ENCODE results near the gene CFTR. TPM values are rescaled to one million over a fixed set of nuclear protein-coding genes. Genes with fewer than 3 reads are reported as not detected.
A peak's percentile ranks its signal among the peaks of the same experiment; 100 is the strongest.

Gene CFTR
- total RNA-seq, 4 donors from 2014 or later, result not detected

- 73% methylated on average over 5 of the region's 5 CpGs for WGBS
- Histone ChIP-seq H3K27me3 (no peaks in the 10 kb centered on the region), H3K9me3 (no peaks in the 10 kb centered on the region), H3K4me1 (peaks cover 0 to 6% (median 0%) of the 10 kb centered on the region in 4 donors), H3K36me3 (no peaks in the 10 kb centered on the region), H3K4me3 (no peak overlapping the region), H3K27ac (replicated peaks in 1 of 4) (no peak overlapping the region)
- TF ChIP-seq POLR2A (IDR thresholded peaks at IDR 0.05; ENCODE audit: low read depth), result no peak
- no peak for TF ChIP-seq POLR2AphosphoS5 (IDR thresholded peaks at IDR 0.05)
- TF ChIP-seq CTCF (IDR thresholded peaks at IDR 0.05), result no peak
- TF ChIP-seq EP300 (IDR thresholded peaks at IDR 0.05), result no peak
- DNase-seq (ENCODE audit: extremely low spot score), result no peak
- intact Hi-C loops (cut with DNase I), result no loop called here
Measured at GRCh38 chr7:117470777-117471176, 9.0 kb upstream of the CFTR start.

- Histone ChIP-seq H3K27me3 (no peaks in the 10 kb centered on the region), H3K4me1 (peaks cover 0 to 6% (median 0%) of the 10 kb centered on the region in 4 donors), H3K36me3 (no peaks in the 10 kb centered on the region), H3K27ac (replicated peaks in 1 of 4) (no peak overlapping the region), H3K9me3 (no peaks in the 10 kb centered on the region), H3K4me3 (no peak overlapping the region)
- intact Hi-C loops (cut with DNase I), result no loop called here
- DNase-seq (ENCODE audit: extremely low spot score), result no peak
- TF ChIP-seq POLR2A (IDR thresholded peaks at IDR 0.05; ENCODE audit: low read depth), result no peak
- TF ChIP-seq POLR2AphosphoS5 (IDR thresholded peaks at IDR 0.05), result no peak
- TF ChIP-seq EP300 (IDR thresholded peaks at IDR 0.05), result no peak
- TF ChIP-seq CTCF (IDR thresholded peaks at IDR 0.05), result no peak
Measured at GRCh38 chr7:117472335-117472734, 7.5 kb upstream of the CFTR start.

- Histone ChIP-seq H3K4me1 (peaks cover 6 to 15% (median 13%) of the 10 kb centered on the region in 4 donors), H3K36me3 (no peaks in the 10 kb centered on the region), H3K9me3 (no peaks in the 10 kb centered on the region), H3K27ac (replicated peaks in 1 of 4) (no peak overlapping the region), H3K27me3 (peaks cover 0 to 28% (median 0%) of the 10 kb centered on the region in 4 donors), H3K4me3 (no peak overlapping the region)
- no peak for DNase-seq (ENCODE audit: extremely low spot score)
- WGBS, result 80% methylated on average over 4 of the region's 4 CpGs
- intact Hi-C loops (cut with DNase I), result no loop called here
- TF ChIP-seq EP300 (IDR thresholded peaks at IDR 0.05) (no peak), POLR2A (IDR thresholded peaks at IDR 0.05; ENCODE audit: low read depth) (no peak), POLR2AphosphoS5 (IDR thresholded peaks at IDR 0.05) (no peak), CTCF (IDR thresholded peaks at IDR 0.05) (no peak)
Measured at GRCh38 chr7:117476557-117477215, 3.1 kb upstream of the CFTR start.

GRCh38 chr7:117478836-117479224 lies 995 bp upstream of the CFTR start:
- TF ChIP-seq POLR2A (IDR thresholded peaks at IDR 0.05; ENCODE audit: low read depth) (no peak), CTCF (IDR thresholded peaks at IDR 0.05) (no peak), POLR2AphosphoS5 (IDR thresholded peaks at IDR 0.05) (no peak), EP300 (IDR thresholded peaks at IDR 0.05) (no peak)

GRCh38 chr7:117480055-117480362 lies 184 bp downstream of the CFTR start:
- TF ChIP-seq CTCF (IDR thresholded peaks at IDR 0.05) (no peak), EP300 (IDR thresholded peaks at IDR 0.05) (no peak)
- peaks cover 0 to 15% (median 13%) of the 10 kb centered on the region in 4 donors for H3K4me1 ChIP-seq
- WGBS, result 9% methylated on average over 11 of the region's 11 CpGs
- H3K36me3 ChIP-seq, result no peaks in the 10 kb centered on the region
- intact Hi-C loops (cut with DNase I), result no loop called here
- H3K4me3 ChIP-seq, result peak overlapping the region; percentile 42 to 58 (median 44)
- H3K27ac ChIP-seq (replicated peaks in 1 of 4), result no peak overlapping the region
- H3K9me3 ChIP-seq, result no peaks in the 10 kb centered on the region
- H3K27me3 ChIP-seq, result peaks cover 0 to 37% (median 0%) of the 10 kb centered on the region in 4 donors
- DNase-seq (ENCODE audit: extremely low spot score), result no peak

More at GRCh38 chr7:117478836-117479224, 995 bp upstream of the CFTR start:
- H3K27me3 ChIP-seq, result peaks cover 0 to 37% (median 0%) of the 10 kb centered on the region in 4 donors
- H3K4me3 ChIP-seq, result peak overlapping the region in 3 of 4 donors; percentile 42 to 58 (median 46)
- no peaks in the 10 kb centered on the region for H3K36me3 ChIP-seq
- peaks cover 0 to 15% (median 13%) of the 10 kb centered on the region in 4 donors for H3K4me1 ChIP-seq
- WGBS, result 54% methylated on average over 11 of the region's 11 CpGs
- DNase-seq (ENCODE audit: extremely low spot score), result no peak
- no peaks in the 10 kb centered on the region for H3K9me3 ChIP-seq
- intact Hi-C loops (cut with DNase I), result no loop called here
- H3K27ac ChIP-seq (replicated peaks in 1 of 4), result no peak overlapping the region

Measured in esophagus muscularis mucosa (tissue), 4 donors.